T-helper 2 cell treated with Interferon-gamma antibody and Interleukin-4, amounts not matched to agents 5 μg/mL and 100 μg/mL, for 36 hours (primary cell): ENCODE measurements around the gene ATP1B2.

Experiments used
- DNase-seq: peaks from one replicate; pipeline ENCODE4 v3.0.0; 2021; ENCODE audit warnings: low spot score
- H3K27ac Mint-ChIP-seq: one replicate; pipeline ENCODE4 v1.8.0; 2021; ENCODE audit warnings: mild to moderate bottlenecking, mixed read lengths
- H3K27me3 Mint-ChIP-seq: one replicate; pipeline ENCODE4 v1.8.0; 2021; ENCODE audit warnings: low read depth, mixed read lengths
- H3K36me3 Mint-ChIP-seq: one replicate; pipeline ENCODE4 v1.8.0; 2021; ENCODE audit warnings: low read depth, mixed read lengths
- H3K4me1 Mint-ChIP-seq: one replicate; pipeline ENCODE4 v1.8.0; 2021; ENCODE audit warnings: low read depth, mixed read lengths
- H3K4me3 Mint-ChIP-seq: one replicate; pipeline ENCODE4 v1.8.0; 2022; ENCODE audit warnings: mild to moderate bottlenecking, moderate library complexity, mixed read lengths
- H3K9me3 Mint-ChIP-seq: one replicate; pipeline ENCODE4 v1.8.0; 2021; ENCODE audit warnings: mixed read lengths

ATP1B2 gene

GRCh38 chr17:7685533-7686221 is 35.0 kb downstream of the ATP1B2 start:
- H3K36me3 Mint-ChIP-seq: peaks cover 32% of the 10 kb centered on the region
- H3K27ac Mint-ChIP-seq: peak overlapping the region; percentile 98
- peak overlapping the region; percentile 96 for H3K4me3 Mint-ChIP-seq
- H3K9me3 Mint-ChIP-seq: no peaks in the 10 kb centered on the region
- no peaks in the 10 kb centered on the region for H3K27me3 Mint-ChIP-seq
- peaks cover 28% of the 10 kb centered on the region for H3K4me1 Mint-ChIP-seq
- peak; percentile 90 for DNase-seq

- no peaks in the 10 kb centered on the region for H3K27me3 Mint-ChIP-seq
Measured at GRCh38 chr17:7686222-7687071, 35.7 kb downstream of the ATP1B2 start.

GRCh38 chr17:7687072-7687907 is 36.6 kb downstream of the ATP1B2 start, which contains the start of gene TP53:
Gene TP53 (minus strand): TSS chr17:7687490. CDS start chr17:7676594, 10,896 bp downstream.
- Mint-ChIP-seq H3K4me1 (peaks cover 28% of the 10 kb centered on the region), H3K27ac (peak within 1 kb of the TSS; percentile 98), H3K36me3 (peaks cover 33% of the 10 kb centered on the region), H3K27me3 (no peaks in the 10 kb centered on the region), H3K9me3 (no peaks in the 10 kb centered on the region), H3K4me3 (peak within 1 kb of the TSS; percentile 96)
- DNase-seq: peak; percentile 90

More at GRCh38 chr17:7686222-7687071, 35.7 kb downstream of the ATP1B2 start:
- no peaks in the 10 kb centered on the region for H3K9me3 Mint-ChIP-seq
- H3K4me3 Mint-ChIP-seq: peak overlapping the region; percentile 96
- peaks cover 28% of the 10 kb centered on the region for H3K4me1 Mint-ChIP-seq
- peaks cover 33% of the 10 kb centered on the region for H3K36me3 Mint-ChIP-seq
- peak; percentile 76 for DNase-seq
- H3K27ac Mint-ChIP-seq: peak overlapping the region; percentile 98

GRCh38 chr17:7687908-7688807 is 37.4 kb downstream of the ATP1B2 start, which contains the start of gene WRAP53:
Gene WRAP53 (plus strand): TSS chr17:7688477. CDS start chr17:7688649, 172 bp downstream.
- H3K4me1 Mint-ChIP-seq: peaks cover 28% of the 10 kb centered on the region
- H3K27me3 Mint-ChIP-seq: no peaks in the 10 kb centered on the region
- peak; percentile 96 for DNase-seq
- H3K36me3 Mint-ChIP-seq: peaks cover 35% of the 10 kb centered on the region
- peak within 1 kb of the TSS; percentile 98 for H3K27ac Mint-ChIP-seq
- peak within 1 kb of the TSS; percentile 96 for H3K4me3 Mint-ChIP-seq
- no peaks in the 10 kb centered on the region for H3K9me3 Mint-ChIP-seq

GRCh38 chr17:7688808-7689316 is 38.1 kb downstream of the ATP1B2 start:
- no peak for DNase-seq
- peaks cover 28% of the 10 kb centered on the region for H3K4me1 Mint-ChIP-seq
- no peaks in the 10 kb centered on the region for H3K9me3 Mint-ChIP-seq
- H3K4me3 Mint-ChIP-seq: peak overlapping the region; percentile 96
- H3K27me3 Mint-ChIP-seq: no peaks in the 10 kb centered on the region
- H3K36me3 Mint-ChIP-seq: peaks cover 36% of the 10 kb centered on the region
- peak overlapping the region; percentile 76 for H3K27ac Mint-ChIP-seq

- Mint-ChIP-seq H3K9me3 (no peaks in the 10 kb centered on the region), H3K36me3 (peaks cover 20% of the 10 kb centered on the region), H3K4me1 (no peaks in the 10 kb centered on the region), H3K27ac (no peak overlapping the region), H3K27me3 (no peaks in the 10 kb centered on the region), H3K4me3 (no peak overlapping the region)
- DNase-seq: no peak
Measured at GRCh38 chr17:7695586-7695985, 44.9 kb downstream of the ATP1B2 start.

GRCh38 chr17:7697828-7698588 is 47.3 kb downstream of the ATP1B2 start:
- Mint-ChIP-seq H3K4me3 (no peak overlapping the region), H3K27ac (no peak overlapping the region), H3K27me3 (no peaks in the 10 kb centered on the region), H3K36me3 (peaks cover 24% of the 10 kb centered on the region), H3K9me3 (no peaks in the 10 kb centered on the region), H3K4me1 (no peaks in the 10 kb centered on the region)
- DNase-seq: no peak

GRCh38 chr17:7700510-7700909 is 49.8 kb downstream of the ATP1B2 start:
- Mint-ChIP-seq H3K27me3 (peaks cover 17% of the 10 kb centered on the region), H3K4me1 (peaks cover 10% of the 10 kb centered on the region), H3K36me3 (peaks cover 23% of the 10 kb centered on the region), H3K9me3 (no peaks in the 10 kb centered on the region), H3K27ac (no peak overlapping the region), H3K4me3 (no peak overlapping the region)
- no peak for DNase-seq

- no peak for DNase-seq
- H3K27me3 Mint-ChIP-seq: peaks cover 28% of the 10 kb centered on the region
- H3K4me3 Mint-ChIP-seq: no peak overlapping the region
- H3K36me3 Mint-ChIP-seq: peaks cover 17% of the 10 kb centered on the region
- H3K27ac Mint-ChIP-seq: no peak overlapping the region
- peaks cover 10% of the 10 kb centered on the region for H3K4me1 Mint-ChIP-seq
- no peaks in the 10 kb centered on the region for H3K9me3 Mint-ChIP-seq
Measured at GRCh38 chr17:7701681-7702080, 51.0 kb downstream of the ATP1B2 start.

- peaks cover 37% of the 10 kb centered on the region for H3K27me3 Mint-ChIP-seq
- no peak overlapping the region for H3K27ac Mint-ChIP-seq
- H3K9me3 Mint-ChIP-seq: no peaks in the 10 kb centered on the region
- H3K4me3 Mint-ChIP-seq: no peak overlapping the region
- DNase-seq: no peak
- H3K4me1 Mint-ChIP-seq: peaks cover 10% of the 10 kb centered on the region
- H3K36me3 Mint-ChIP-seq: peaks cover 17% of the 10 kb centered on the region
Measured at GRCh38 chr17:7702776-7703175, 52.0 kb downstream of the ATP1B2 start.

GRCh38 chr17:7703584-7704479 is 53.1 kb downstream of the ATP1B2 start:
- DNase-seq: no peak
- H3K4me3 Mint-ChIP-seq: no peak overlapping the region
- peaks cover 10% of the 10 kb centered on the region for H3K4me1 Mint-ChIP-seq
- H3K27me3 Mint-ChIP-seq: peaks cover 39% of the 10 kb centered on the region
- H3K27ac Mint-ChIP-seq: no peak overlapping the region
- peaks cover 15% of the 10 kb centered on the region for H3K36me3 Mint-ChIP-seq
- H3K9me3 Mint-ChIP-seq: no peaks in the 10 kb centered on the region
